NK-92 treated with Interleukin-12 subunit alpha and Interleukin-12 subunit beta, amount 100 ng/mL, for 24 hours (cell line): Measurements from ENCODE around the gene TMPRSS15.
"Not testable (repeated sequence)": the region's sequence is repeated elsewhere in the genome, so short reads cannot be mapped to it uniquely, and the experiment has no call there.

Experiments
- DNase-seq: peaks from one replicate; lab custom pipeline; 2025; lab: John Stamatoyannopoulos, UW

Gene TMPRSS15

DNA sequence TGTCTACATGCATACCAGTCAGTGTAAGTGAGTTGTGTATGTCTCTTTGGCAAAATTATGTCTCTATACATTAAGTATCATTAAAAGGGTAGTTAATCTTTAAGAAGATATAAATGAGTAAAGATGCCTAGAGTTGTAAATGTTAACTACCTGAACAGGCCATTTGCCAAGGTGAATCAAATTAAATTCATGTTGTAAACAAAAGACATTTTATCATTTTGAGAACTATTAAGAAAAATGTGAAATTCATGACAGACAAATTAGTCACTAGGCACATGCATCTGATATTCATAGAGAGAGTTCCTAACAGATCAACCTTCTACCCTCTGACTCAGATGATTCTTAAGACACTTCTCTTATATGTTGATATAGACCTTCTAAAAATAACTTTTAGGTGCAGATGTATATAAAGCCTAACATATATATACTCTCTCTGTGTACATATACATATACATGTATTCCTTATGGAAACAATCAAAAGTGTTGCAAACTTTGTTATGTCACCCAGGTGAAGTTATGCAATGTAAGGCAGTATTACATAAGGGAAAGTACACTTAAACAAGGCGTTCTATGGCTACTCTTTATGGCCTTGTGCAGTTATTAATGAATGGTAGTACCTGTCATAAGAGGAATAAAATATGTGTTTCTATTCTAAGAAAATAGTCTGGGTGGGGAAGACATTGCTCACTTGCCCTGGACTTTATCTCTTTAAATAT lies at the start of gene TMPRSS15:
Gene TMPRSS15, minus strand, starts transcription at position 51 of the 716 bp plus-strand sequence. CDS start 163 bp downstream, outside the sequence.
- no peak for DNase-seq

DNA sequence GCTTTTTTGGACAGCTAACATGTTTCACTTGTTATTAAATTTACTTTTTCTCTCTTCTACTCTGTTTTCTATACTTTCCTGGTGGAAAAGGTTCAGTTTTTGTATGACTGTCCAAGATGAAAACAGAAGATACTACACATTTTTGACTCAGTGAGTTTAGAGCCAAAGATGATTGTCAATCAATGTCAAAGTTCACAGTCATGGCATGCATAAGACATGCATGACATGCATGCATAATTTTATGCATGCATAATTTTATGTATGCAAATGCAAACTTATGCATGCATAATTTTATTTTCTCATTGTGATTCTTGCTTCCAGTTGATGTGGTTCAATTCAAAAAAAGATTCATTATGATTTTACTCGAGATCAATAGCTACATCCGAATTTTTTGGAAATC lies 48.1 kb upstream of the TMPRSS15 start:
- no peak for DNase-seq

DNA sequence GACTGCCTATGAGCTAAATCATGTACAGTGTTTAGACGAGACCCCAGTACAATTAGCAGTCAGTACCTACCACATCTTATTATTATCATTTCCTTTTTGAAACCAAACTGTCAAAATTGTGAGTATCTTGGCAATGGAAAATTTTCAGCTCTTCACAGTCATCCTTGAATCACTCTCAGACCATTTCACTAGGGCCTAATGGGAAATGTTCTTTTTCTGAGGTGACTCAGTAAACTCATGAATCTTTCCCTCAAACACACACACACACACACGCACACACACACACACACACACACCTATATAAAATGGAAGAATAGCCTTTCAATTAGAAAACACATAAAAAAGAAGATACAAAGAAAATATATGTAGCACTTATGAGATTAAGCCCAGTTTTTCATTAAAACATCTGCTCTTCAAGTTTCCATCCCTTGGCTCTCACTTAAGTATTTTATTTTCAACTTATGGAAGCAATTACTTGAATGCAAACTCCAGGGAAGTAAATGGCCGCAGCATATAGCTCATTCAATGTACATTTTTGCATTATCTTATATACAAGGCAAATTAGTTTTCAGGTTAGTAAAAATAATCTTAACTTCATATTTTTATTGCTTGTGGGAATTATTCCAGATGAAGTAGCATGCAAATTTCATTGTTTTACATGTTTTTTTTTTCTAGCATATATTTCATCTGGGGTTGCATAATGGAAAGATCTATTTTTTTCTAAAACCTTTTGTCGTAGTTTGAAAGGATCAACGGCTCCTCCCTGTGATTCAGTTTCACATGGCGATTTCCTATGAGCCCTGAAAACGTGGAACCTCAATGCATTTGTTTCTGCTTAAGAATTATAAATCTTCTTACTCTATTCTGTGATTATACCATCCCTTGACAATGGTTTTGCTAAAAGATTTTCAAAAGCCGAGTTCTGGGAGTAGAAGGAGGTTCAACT lies 46.3 kb upstream of the TMPRSS15 start:
- DNase-seq: no peak

DNA sequence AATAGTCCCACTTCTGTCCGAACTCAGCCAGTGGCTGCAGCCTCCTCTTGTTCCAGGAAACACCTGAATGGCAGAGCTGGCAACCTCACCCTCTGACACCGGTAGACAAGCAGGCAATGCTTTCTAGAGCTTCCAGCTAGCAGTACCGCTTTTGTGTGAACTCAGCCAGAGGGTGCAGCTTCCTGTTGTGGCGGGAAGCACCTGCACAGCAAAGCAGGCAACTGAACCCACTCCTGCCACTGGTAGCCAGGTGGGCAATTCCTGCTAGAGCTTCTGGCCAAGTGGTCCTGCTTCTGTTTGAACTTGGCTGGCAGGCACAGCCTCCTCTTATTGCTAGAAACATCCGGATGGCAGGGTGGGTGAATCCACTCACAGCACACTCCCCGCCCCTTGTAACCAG lies 40.1 kb upstream of the TMPRSS15 start:
- DNase-seq: no peak

DNA sequence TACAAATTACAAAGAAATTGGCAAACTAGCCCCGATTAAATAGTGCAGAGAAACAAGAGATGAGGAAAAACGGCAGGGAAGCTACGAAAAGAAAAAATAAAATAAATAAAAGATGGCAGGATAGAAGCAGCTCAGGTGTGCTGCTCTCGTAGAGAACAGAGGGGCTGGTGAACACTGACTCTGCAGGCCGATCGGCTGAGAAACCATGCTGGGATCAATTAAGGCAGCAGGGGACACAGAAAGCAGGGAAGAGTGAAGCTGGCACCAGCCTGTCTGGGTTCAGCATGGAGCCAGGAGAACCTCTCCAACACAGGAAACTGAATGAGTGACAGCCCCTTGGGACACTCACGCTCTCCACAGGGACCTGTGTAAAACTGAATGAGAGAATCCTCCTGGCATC lies 39.5 kb upstream of the TMPRSS15 start:
- DNase-seq: no peak

DNA sequence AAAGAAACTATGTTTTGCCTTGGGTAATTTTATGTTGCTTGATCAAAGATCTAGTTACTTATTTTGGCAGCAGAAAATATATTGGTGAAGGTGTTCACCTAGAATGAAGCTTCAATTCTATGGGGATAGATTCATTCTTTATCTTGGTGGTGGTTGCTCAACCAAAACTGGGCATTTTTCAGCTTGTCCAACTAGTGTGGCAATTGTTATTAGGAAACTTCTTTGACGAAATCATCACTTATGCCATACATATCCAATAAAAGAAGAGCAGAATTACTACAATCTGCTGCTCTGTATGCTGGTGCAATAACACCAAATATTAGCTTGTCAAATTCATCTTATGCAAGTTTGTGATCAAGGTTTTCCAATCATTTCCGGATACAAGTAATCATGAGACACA lies 26.8 kb upstream of the TMPRSS15 start:
- no peak for DNase-seq

DNA sequence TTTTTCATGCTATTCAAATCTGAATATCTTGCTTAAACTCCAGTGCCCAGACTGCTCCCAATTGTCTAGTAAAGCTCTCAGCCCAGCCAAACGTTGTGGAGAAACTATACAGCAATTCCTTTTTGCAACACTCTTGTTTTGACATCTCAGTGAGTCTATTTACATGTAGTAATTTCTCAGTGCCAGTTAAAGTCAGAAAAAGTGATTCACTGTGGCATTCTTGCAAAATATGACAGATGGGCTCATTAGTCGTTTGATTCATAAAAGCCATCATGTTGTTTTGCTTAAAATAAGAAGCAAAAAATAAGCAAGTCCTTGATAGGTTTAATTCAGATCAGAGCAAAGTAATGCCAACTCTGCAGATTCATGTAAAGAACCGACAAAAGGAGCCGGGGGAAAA lies 20.7 kb upstream of the TMPRSS15 start:
- no peak for DNase-seq

DNA sequence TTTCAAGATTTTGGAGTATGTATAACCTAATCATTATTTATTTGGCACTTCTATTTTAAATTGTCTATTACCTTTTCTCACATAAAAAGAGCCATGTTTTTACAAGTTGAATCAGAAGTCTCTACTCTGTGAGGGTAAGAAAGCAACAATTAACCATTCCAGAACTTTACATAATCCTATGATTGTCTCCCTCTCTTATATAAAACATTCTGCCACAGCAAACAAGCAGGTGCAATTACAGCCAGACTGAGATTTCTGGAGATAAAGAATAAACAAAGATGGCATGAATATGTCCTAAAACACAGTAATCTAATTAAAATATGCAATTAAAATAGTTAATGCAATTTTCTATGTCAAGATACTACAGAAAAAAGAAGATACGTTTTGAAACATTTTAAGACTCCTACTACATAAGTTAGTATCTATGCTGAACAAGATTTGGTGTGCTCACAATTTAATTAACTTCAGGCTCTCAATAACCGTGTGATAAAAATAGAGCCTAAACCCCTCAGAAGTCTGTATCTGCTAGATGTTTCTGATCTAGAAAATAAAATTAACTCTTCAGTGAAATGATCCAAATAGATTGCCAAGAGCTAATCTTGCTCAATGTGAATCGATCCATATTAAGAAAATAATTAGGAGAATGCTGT lies 13.7 kb upstream of the TMPRSS15 start:
- no peak for DNase-seq

DNA sequence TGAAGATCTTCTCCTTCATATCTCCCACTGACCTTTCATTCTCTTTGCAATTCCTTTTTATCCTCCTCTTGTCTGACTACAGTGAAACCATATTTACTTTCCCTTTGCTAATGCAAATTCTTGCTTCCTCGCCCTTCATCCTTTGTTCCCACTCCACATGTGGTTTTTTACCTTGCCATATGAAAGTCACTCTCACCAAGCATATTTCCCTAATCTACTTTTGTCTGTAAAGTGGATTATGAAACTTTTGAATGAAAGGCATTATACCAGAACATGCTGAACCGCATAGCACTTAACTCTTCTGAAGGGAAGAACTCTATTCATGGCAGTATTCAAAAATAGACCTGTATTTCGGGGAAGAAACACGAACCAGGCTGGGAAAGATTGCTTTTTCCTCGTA lies 8.0 kb upstream of the TMPRSS15 start:
- DNase-seq: no peak

DNA sequence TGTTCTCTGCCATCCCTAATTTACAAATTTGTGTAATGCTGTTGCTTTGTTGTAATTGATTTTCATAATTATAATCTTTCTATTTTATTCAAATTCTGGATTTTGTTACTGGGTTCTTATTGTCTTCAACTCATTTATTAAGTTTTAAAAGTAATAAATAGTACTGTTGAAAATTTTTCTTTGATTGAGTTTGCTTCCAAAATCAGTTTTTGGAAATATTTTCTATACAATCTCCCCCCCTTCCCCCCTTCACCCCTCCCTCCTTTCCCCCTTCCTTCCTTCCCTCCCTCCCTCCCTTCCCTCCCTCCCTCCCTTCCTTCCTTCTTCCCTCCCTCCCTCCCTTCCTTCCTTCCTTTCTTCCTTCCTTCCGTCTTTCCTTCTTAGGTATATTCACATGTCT lies 6.0 kb upstream of the TMPRSS15 start:
- DNase-seq: no peak

DNA sequence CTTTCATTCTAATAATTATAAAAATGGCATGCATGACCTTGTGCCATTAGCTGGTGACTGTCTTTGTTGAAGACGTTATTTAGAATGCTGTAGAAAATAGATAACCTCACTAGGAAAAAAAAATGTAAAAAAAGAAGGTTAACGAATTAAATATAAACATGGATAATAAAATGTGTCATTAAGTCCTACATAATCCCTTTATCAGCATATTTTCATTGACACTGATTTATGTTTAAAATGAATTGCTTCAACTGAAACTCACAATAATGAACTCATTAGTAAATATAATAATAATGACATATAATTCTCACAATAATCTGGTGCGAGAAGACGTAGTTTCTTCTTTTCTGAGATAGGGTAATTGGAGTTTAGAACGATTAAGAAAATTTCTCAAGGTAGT lies 4.7 kb downstream of the TMPRSS15 start:
- DNase-seq: no peak

DNA sequence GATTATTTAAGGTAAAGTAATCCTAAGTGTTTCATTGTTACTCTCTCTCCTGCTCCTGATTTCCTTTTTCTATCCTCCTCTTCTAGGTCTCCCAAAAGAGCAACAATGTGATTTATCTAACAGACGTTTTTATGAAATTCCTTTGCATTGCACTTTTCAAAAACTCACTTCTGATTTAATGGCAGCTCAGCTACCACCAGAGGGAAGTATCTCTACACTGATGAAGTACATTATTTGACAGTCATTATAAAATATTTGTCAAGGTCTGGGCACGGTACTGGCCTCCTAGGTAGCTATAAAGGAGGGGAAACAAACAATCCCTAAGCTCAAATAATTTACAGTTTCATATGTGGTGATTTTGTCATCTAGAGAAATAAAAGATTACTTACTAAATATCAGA lies 15.6 kb downstream of the TMPRSS15 start:
- DNase-seq: no peak

DNA sequence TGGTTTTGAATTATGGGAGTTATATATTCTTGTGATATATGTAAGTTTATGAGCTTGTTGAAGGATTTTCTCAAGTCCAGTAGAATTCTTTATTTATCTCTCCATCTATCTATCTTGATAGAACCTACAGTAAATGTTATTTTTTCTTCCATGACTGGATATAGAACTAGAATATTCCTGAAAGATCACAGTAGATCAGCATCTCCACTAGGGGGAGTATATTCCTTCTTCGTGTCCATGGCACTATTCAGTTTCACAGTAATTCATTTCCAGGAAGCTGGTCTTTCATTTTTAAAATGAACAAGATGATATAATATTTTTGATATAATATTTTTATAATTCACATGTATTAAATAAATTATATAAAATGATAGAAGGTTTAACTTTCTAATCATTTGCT lies 18.8 kb downstream of the TMPRSS15 start:
- no peak for DNase-seq

DNA sequence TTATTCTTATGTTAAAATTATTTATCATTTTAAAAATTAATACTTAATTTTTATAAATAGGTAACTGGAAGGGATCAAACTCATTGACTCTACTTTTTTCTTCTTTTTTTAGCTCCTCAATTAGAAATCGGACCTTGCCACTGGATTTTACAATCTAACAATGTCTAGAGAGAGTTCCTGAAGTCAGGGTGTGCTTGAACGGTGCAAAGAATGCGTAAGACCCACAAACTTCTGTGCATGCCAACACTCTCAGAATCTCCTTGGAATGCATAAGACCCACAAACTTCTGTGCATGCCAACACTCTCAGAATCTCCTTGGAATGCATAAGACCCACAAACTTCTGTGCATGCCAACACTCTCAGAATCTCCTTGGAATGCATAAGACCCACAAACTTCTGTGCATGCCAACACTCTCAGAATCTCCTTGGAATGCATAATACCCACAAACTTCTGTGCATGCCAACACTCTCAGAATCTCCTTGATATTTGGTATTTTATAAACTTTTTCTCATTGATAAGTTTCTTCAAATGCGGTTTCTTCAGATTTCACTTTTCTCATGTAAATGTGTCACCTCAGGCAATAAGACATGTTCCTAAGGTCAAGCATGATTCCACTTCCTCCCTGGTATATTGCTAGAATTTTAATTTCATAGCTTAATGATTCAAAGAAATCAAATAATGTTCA lies 20.5 kb downstream of the TMPRSS15 start:
- DNase-seq: not testable (repeated sequence)

DNA sequence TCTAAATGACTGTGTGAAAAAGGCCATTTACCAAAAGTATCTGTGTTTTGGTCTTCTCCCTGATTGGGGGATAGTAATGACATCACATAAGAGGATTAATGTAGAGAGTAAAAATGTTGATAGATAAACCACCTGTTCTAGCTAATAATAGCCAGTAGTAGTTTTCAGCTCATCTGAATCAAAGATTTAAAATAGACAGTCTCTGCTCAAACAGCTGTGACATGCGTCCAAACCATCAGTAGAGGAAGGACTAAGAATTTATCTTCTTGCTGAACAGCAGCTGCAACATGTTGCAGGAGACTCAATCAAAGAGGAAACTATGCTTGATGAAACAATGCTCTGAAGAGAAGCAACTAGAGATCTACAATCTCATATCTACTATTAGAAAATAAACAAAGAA lies 21.4 kb downstream of the TMPRSS15 start:
- DNase-seq: no peak

DNA sequence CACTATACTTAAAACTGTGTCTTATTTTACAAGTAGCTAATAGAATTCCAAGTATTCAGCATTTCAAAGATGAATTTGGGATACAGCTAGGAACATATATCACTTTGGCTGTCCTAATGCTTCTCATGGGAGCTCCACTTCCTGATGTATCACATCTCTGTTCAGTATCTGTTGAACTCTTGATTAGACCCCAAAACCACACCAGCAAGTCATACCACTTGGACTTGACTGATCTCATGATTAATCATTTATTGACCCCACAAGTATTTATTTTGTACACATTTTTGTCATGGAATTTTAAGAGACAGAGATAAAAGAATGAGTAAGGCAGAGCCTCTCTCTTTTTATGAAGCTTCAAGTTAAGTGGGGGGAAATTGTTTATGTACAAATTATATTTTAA lies 30.0 kb downstream of the TMPRSS15 start:
- DNase-seq: no peak

DNA sequence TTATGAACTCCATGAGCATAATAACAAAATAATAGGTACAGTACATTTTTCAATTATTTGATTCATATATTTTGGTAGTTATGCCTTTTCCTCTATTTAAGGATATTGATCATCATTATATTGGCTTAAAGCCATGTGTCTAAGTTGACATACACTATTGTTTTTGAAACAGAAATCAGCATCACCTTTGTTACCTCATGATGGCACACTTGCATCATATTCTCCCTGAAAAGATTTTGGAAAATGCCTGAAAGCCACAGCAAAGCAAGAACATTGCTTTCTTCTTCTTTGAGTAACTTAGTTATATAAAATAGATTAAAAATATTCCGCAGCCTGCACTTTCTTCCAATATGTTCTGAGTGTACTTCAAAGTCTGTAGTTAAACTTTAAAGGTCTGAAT lies 33.3 kb downstream of the TMPRSS15 start:
- no peak for DNase-seq

DNA sequence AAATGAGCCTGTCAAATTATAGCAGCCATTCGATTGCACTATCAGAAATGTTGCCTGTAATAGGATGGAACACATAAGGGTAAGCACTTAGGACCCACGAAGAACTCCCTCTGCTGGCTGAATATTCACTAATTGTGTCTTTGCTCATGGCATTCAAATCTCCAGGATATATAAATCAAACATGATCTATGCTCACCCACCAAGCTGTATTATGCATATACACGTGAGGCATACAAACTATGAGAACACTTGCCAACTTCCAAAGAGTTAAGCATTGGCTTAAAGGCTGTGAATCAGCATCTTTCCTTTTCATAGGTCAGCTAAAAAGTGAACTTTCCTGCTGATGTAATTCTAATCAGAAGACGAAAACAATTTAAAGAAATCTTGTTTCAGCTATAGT lies 34.5 kb downstream of the TMPRSS15 start:
- DNase-seq: no peak

DNA sequence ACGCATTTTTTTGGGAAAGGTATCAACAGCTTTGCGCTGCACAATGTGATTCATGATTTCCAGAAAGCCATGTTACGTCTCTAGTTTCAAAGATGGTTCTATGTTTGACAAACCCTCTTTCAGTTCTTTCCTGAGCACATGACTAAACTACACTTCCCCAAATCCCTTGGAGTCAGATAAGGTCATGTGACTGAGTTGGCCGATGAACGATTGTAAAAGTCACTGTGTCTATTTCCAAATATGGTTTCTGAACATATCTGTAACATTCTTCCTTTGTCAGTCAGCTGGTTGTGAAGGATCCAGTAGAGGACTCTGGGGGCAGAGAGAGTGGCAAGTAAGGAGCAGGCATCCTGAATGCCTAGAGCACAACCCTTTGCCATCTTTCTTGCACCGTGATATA lies 35.4 kb downstream of the TMPRSS15 start:
- DNase-seq: no peak

DNA sequence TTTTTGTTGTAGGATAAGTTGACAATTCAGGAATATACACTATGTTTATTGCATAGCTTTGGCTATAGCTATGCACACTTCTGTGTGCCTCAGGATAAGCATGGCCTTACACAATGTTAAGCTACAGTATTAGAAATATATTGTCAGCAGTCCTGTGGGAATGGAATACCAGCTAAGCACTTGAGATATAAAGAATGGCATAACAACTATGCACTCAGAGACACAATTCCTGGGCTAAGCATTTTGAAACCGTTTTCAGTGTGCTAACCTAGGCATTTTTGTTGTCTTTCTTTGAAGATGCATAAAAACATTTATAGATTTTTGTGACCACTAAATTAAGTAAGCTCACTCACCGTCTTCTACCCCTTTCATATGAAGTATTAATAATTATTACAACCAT lies 46.8 kb downstream of the TMPRSS15 start:
- no peak for DNase-seq

DNA sequence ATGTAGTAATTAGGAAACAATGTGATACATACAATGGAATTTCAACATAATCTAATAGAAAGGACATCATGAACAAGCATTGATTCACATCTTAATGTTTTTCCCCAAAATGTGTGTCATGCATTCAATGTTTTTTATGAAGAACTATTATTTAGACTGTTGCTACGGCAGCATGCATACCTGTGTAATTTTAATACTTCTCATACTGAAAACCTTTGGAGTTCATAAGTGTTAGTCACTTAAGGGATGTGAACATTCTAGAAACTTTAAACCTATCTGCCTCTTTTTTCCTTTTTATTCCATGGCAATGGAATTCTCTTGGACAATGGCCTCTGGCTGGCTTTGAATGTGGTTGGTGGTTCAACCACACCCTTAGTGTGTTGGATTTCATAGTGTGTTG lies 48.6 kb downstream of the TMPRSS15 start:
- DNase-seq: no peak

DNA sequence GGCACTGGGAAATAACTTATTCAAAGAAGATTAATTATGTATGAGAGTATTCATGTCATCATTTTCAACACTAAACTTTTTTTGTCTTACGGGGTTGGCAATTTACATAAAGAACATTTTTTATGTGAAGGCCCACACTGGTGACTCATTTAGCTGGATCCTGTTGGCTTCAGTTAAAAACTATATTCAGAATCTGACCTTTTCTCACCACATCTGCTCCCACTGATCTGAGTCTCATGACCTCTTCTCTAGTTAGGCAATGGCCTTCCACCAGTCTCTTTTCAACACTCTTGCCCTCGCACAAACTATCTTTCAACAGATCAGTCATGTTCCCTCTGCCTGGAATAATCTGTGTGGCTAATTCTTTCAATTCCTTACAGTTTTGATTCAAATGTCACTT lies 53.4 kb downstream of the TMPRSS15 start:
- DNase-seq: no peak
